DND-41 (cell line): Measurements from ENCODE around the gene CEP78.

Experiments
- ATAC-seq: fragments of 200-7000 bp; cut with Tn5 transposase; 3 replicates; pipeline ENCODE4 v1.9.1; 2021; ENCODE audit warnings: low read depth; ENCODE audit not compliant: insufficient read depth
- DNase-seq: peaks from one replicate; pipeline ENCODE4 v3.0.0-alpha.2; 2020
- H2AFZ ChIP-seq: 2 replicates; pipeline ENCODE4 v1.6.0; 2012; ENCODE audit warnings: low read depth, low read length
- H3K27ac ChIP-seq: 2 replicates; pipeline ENCODE4 v1.5.1; 2012; ENCODE audit warnings: low read length, inconsistent platforms
- H3K27me3 ChIP-seq: fragments of 200-600 bp; sonication (generic); 2 replicates; pipeline ENCODE4 v1.6.0; 2012; ENCODE audit warnings: low read length, mild to moderate bottlenecking, inconsistent platforms; ENCODE audit not compliant: insufficient read depth, poor library complexity
- H3K36me3 ChIP-seq: 2 replicates; pipeline ENCODE4 v1.5.1; 2012; ENCODE audit warnings: low read length, inconsistent platforms; ENCODE audit not compliant: insufficient read depth
- H3K4me1 ChIP-seq: 2 replicates; pipeline ENCODE4 v1.5.1; 2012; ENCODE audit warnings: mild to moderate bottlenecking, low read length; ENCODE audit not compliant: insufficient read depth
- H3K4me2 ChIP-seq: 2 replicates; pipeline ENCODE4 v1.6.0; 2012; ENCODE audit warnings: mild to moderate bottlenecking, moderate library complexity, low read length, inconsistent platforms; ENCODE audit not compliant: insufficient read depth
- H3K4me3 ChIP-seq, 2 experiments: fragments of 200-600 bp in 1 of 2; shearing (Covaris generic) in 1 of 2; 2 replicates each; pipeline ENCODE4 v1.5.1; 2012 to 2016; ENCODE audit warnings: inconsistent platforms in 2 of 2, low read length in 2 of 2, mild to moderate bottlenecking in 2 of 2, low read depth in 1 of 2, moderate library complexity in 1 of 2
- H3K79me2 ChIP-seq: 2 replicates; pipeline ENCODE4 v1.6.0; 2012; ENCODE audit warnings: low read length, inconsistent platforms; ENCODE audit not compliant: insufficient read depth
- H3K9ac ChIP-seq: 2 replicates; pipeline ENCODE4 v1.6.0; 2012; ENCODE audit warnings: low read depth, mild to moderate bottlenecking, inconsistent platforms, low read length, moderate library complexity
- H3K9me3 ChIP-seq: 2 replicates; pipeline ENCODE4 v1.5.1; 2012; ENCODE audit warnings: low read length, moderate library complexity, mild to moderate bottlenecking, inconsistent platforms; ENCODE audit not compliant: insufficient read depth, severe bottlenecking
- H4K20me1 ChIP-seq: 2 replicates; pipeline ENCODE4 v1.6.0; 2012; ENCODE audit warnings: low read length; ENCODE audit not compliant: insufficient read depth
- EZH2 ChIP-seq: IDR thresholded peaks from 3 replicates; pipeline ENCODE4 v1.6.1; 2012; ENCODE audit warnings: borderline replicate concordance, low read depth, mild to moderate bottlenecking, moderate library complexity, low read length, inconsistent platforms; ENCODE audit not compliant: severe bottlenecking
- TF ChIP-seq, protein P1 (sequence below): IDR thresholded peaks from 2 replicates; pipeline ENCODE4 v1.5.1; 2012; ENCODE audit warnings: borderline replicate concordance, low read length, moderate library complexity, mild to moderate bottlenecking; ENCODE audit not compliant: poor library complexity, severe bottlenecking; ENCODE audit errors: extremely low read depth

CEP78 gene

DNA sequence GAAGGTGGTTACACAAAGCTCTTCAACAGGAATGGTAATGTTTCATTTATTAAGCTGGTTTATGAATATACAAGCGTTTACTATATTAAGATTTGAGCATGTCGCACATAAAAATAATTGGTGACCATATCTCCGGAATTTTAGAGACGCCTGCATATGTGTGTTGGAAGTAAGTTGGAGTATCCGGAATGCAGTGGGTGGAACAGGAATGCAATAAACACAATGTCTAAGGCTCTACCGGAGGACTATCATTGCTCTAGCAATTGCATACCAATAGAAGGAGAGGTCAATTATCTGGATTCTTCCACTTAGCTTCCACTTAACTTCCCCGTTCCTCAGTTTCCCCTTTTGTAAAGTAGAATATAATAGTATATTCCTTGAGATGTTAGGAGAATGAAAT lies 1.1 kb upstream of the CEP78 start:
- peaks cover 21% of the 10 kb centered on the region for H3K36me3 ChIP-seq
- H3K27ac ChIP-seq: no peak overlapping the region
- no peak for ATAC-seq
- H3K9ac ChIP-seq: peak overlapping the region; percentile 73; the same call in 1 of the 2 replicates
- no peaks in the 10 kb centered on the region for H3K27me3 ChIP-seq
- H4K20me1 ChIP-seq: peaks cover 7% of the 10 kb centered on the region
- TF ChIP-seq, protein P1, sequence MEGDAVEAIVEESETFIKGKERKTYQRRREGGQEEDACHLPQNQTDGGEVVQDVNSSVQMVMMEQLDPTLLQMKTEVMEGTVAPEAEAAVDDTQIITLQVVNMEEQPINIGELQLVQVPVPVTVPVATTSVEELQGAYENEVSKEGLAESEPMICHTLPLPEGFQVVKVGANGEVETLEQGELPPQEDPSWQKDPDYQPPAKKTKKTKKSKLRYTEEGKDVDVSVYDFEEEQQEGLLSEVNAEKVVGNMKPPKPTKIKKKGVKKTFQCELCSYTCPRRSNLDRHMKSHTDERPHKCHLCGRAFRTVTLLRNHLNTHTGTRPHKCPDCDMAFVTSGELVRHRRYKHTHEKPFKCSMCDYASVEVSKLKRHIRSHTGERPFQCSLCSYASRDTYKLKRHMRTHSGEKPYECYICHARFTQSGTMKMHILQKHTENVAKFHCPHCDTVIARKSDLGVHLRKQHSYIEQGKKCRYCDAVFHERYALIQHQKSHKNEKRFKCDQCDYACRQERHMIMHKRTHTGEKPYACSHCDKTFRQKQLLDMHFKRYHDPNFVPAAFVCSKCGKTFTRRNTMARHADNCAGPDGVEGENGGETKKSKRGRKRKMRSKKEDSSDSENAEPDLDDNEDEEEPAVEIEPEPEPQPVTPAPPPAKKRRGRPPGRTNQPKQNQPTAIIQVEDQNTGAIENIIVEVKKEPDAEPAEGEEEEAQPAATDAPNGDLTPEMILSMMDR: no peak
- TF ChIP-seq EZH2: no peak
- peaks cover 37% of the 10 kb centered on the region for H3K79me2 ChIP-seq
- peak overlapping the region; percentile 64 for H3K4me2 ChIP-seq
- peak overlapping the region; percentile 80 to 95; a peak in 2 of 4 replicates for H3K4me3 ChIP-seq
- H3K4me1 ChIP-seq: peaks cover 40% of the 10 kb centered on the region
- H2AFZ ChIP-seq: peak overlapping the region; percentile 80; the same call in 1 of the 2 replicates
- DNase-seq: no peak
- no peaks in the 10 kb centered on the region for H3K9me3 ChIP-seq

DNA sequence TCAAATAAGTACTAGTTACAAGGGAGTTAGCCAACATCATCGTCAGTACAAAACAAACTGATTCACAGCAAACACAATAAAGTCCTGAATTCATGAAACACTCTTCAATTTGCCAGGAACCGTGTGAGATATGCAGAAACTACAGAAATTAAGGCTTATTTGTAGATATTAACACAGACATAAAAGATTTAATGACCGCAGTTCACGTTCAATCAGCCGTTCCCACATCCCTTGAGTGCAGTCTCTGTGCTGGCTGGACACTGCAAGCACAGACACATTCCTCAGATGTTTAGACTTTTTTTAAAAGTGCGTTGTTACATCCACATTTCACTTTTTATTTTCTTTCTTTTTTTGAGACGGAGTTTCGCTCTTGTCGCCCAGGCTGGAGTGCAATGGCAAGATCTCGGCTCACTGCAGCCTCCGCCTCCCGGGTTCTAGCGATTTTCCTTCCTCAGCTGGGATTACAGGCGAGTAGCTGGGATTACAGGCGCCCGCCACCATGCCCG lies 566 bp upstream of the CEP78 start:
- Histone ChIP-seq H3K9ac (peak overlapping the region; percentile 73), H3K9me3 (no peaks in the 10 kb centered on the region), H3K36me3 (peaks cover 26% of the 10 kb centered on the region), H3K79me2 (peaks cover 41% of the 10 kb centered on the region), H3K4me3 (peak overlapping the region; percentile 80 to 95; a peak in 3 of 4 replicates), H3K27ac (peak overlapping the region; percentile 74; the same call in 1 of the 2 replicates), H4K20me1 (peaks cover 7% of the 10 kb centered on the region), H3K27me3 (no peaks in the 10 kb centered on the region), H2AFZ (peak overlapping the region; percentile 80), H3K4me2 (peak overlapping the region; percentile 64), H3K4me1 (peaks cover 45% of the 10 kb centered on the region)
- TF ChIP-seq EZH2: no peak
- TF ChIP-seq, protein P1: no peak
- DNase-seq (no peak), ATAC-seq (no peak)

DNA sequence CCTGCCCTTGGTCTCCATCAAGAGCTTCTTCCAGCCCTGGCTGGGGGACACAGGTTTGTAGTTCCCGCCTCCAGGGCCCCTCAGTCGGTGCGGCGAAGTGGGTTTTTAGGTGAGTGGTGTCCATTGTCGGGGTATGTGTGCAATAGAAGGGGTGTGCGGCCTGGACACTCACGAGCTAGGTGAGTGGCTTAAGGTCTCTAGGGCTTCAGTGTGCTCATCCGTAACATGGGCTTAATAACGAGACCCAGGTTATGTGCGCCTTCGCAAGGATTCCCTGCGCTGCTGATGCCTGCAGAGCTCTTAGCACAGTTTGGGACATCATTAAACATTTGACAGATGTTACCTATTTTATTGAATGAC lies 656 bp downstream of the CEP78 start:
- peaks cover 7% of the 10 kb centered on the region for H4K20me1 ChIP-seq
- peak overlapping the region; percentile 64 for H3K4me2 ChIP-seq
- H3K9me3 ChIP-seq: no peaks in the 10 kb centered on the region
- no peak for DNase-seq
- H3K4me1 ChIP-seq: peaks cover 49% of the 10 kb centered on the region
- peaks cover 43% of the 10 kb centered on the region for H3K79me2 ChIP-seq
- TF ChIP-seq, protein P1: no peak
- no peak for TF ChIP-seq EZH2
- no peaks in the 10 kb centered on the region for H3K27me3 ChIP-seq
- H3K36me3 ChIP-seq: peaks cover 35% of the 10 kb centered on the region
- peak; percentile 15 for ATAC-seq
- peak overlapping the region; percentile 74 for H3K27ac ChIP-seq
- H2AFZ ChIP-seq: peak overlapping the region; percentile 80
- peak overlapping the region; percentile 73 for H3K9ac ChIP-seq
- H3K4me3 ChIP-seq: peak overlapping the region; percentile 80 to 95
